GM20000 (cell line): ENCODE measurements around the gene C1QTNF8.

ENCODE experiments used
- DNase-seq: peaks from one replicate; pipeline ENCODE4 v3.0.0; 2012; ENCODE audit warnings: low spot score
- CTCF ChIP-seq: IDR thresholded peaks from 2 replicates; pipeline ENCODE4 v1.5.1; 2012; ENCODE audit warnings: mild to moderate bottlenecking, control low read depth; ENCODE audit errors: extremely low read depth, missing control alignments

C1QTNF8 gene

GRCh38 chr16:1101133-1101532, 5.1 kb upstream of the C1QTNF8 start:
- no peak for DNase-seq
- TF ChIP-seq CTCF: no peak

- TF ChIP-seq CTCF: no peak
- DNase-seq: no peak
These were observed 4.2 kb upstream of the C1QTNF8 start for GRCh38 chr16:1100084-1100800.

GRCh38 chr16:1099189-1100083, 3.4 kb upstream of the C1QTNF8 start:
- no peak for TF ChIP-seq CTCF
- no peak for DNase-seq

GRCh38 chr16:1098266-1098991, 2.4 kb upstream of the C1QTNF8 start:
- TF ChIP-seq CTCF: no peak
- DNase-seq: no peak

- TF ChIP-seq CTCF: no peak
- DNase-seq: no peak
These were observed 1.8 kb upstream of the C1QTNF8 start for GRCh38 chr16:1097800-1098199.

GRCh38 chr16:1097156-1097555, 1.1 kb upstream of the C1QTNF8 start:
- no peak for DNase-seq
- no peak for TF ChIP-seq CTCF
